ENCODE measurements around the gene TEKT3. TPM values are rescaled to one million over a fixed set of nuclear protein-coding genes. Genes with fewer than 3 reads are reported as not detected.

Gene TEKT3
- polyA plus RNA-seq, 1 of the 3 experiments (the other 2 are of a cell fraction), result 0.62 TPM

DNA sequence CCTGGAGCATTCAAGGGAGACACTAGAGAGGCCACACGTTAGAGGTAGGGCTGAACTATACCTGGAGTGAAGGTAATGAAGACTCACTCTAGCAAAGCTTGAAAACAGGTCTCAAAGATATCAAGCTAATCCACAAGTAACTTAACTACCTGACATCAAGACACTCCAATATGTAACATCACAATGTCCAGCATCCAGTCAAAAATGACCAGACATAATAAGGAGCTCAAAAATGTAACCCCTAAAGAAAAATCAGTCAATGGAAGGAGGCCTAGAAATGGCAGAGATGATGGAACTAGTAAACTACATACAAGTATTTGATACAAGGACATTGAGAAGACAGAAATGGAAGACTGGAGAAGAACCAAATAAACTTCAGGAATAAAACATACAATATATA, 6.0 kb downstream of the TEKT3 start:
- no peak for TF ChIP-seq EP300 (IDR thresholded peaks at IDR 0.05; ENCODE audit: borderline replicate concordance in 1 of 2, low read depth in 1 of 2, low read length in 1 of 2)
- no peak for TF ChIP-seq NRF1 (IDR thresholded peaks at IDR 0.05; ENCODE audit: low read depth, low read length)
- TF ChIP-seq MXI1 (IDR thresholded peaks at IDR 0.05; ENCODE audit: low read depth, low read length), result no peak
- TF ChIP-seq, protein P1, sequence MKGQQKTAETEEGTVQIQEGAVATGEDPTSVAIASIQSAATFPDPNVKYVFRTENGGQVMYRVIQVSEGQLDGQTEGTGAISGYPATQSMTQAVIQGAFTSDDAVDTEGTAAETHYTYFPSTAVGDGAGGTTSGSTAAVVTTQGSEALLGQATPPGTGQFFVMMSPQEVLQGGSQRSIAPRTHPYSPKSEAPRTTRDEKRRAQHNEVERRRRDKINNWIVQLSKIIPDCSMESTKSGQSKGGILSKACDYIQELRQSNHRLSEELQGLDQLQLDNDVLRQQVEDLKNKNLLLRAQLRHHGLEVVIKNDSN (IDR thresholded peaks at IDR 0.05; ENCODE audit: borderline replicate concordance, low read depth), result no peak
- no peak for TF ChIP-seq JUND (IDR thresholded peaks at IDR 0.05)
- TF ChIP-seq, protein P2, sequence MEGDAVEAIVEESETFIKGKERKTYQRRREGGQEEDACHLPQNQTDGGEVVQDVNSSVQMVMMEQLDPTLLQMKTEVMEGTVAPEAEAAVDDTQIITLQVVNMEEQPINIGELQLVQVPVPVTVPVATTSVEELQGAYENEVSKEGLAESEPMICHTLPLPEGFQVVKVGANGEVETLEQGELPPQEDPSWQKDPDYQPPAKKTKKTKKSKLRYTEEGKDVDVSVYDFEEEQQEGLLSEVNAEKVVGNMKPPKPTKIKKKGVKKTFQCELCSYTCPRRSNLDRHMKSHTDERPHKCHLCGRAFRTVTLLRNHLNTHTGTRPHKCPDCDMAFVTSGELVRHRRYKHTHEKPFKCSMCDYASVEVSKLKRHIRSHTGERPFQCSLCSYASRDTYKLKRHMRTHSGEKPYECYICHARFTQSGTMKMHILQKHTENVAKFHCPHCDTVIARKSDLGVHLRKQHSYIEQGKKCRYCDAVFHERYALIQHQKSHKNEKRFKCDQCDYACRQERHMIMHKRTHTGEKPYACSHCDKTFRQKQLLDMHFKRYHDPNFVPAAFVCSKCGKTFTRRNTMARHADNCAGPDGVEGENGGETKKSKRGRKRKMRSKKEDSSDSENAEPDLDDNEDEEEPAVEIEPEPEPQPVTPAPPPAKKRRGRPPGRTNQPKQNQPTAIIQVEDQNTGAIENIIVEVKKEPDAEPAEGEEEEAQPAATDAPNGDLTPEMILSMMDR (IDR thresholded peaks at IDR 0.05), result no peak
- TF ChIP-seq FOSL2 (IDR thresholded peaks at IDR 0.05; ENCODE audit: borderline replicate concordance, low read depth), result no peak
- TF ChIP-seq, protein P3, sequence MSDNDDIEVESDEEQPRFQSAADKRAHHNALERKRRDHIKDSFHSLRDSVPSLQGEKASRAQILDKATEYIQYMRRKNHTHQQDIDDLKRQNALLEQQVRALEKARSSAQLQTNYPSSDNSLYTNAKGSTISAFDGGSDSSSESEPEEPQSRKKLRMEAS (IDR thresholded peaks at IDR 0.05; ENCODE audit: low read depth), result no peak
- no peak for TF ChIP-seq RXRA (IDR thresholded peaks at IDR 0.05; ENCODE audit: borderline replicate concordance, low read depth)
- no peak for TF ChIP-seq TAF1 (IDR thresholded peaks at IDR 0.05; ENCODE audit: borderline replicate concordance, low read depth, low read length)
- TF ChIP-seq TCF12 (IDR thresholded peaks at IDR 0.05), result no peak
- TF ChIP-seq SIN3A (IDR thresholded peaks at IDR 0.05; ENCODE audit: borderline replicate concordance, low read depth, low read length), result no peak
- Histone ChIP-seq H3F3A (replicated peaks; ENCODE audit: insufficient read depth) (no peaks in the 10 kb centered on the region), H3K4me3 (ENCODE audit: low read depth in 2 of 2, low read length in 1 of 2) (no peak overlapping the region), H3K9me2 (no peaks in the 10 kb centered on the region), H3K79me2 (ENCODE audit: insufficient read depth) (no peaks in the 10 kb centered on the region), H3K27ac (ENCODE audit: low read depth in 2 of 2, low read length in 1 of 2) (no peak overlapping the region), H4K20me1 (ENCODE audit: insufficient read depth) (no peaks in the 10 kb centered on the region), H3K27me3 (ENCODE audit: insufficient read depth) (no peaks in the 10 kb centered on the region), H3K4me1 (ENCODE audit: control insufficient read depth in 1 of 2, insufficient read depth in 2 of 2, low read depth in 1 of 2, low read length in 1 of 2) (no peaks in the 10 kb centered on the region), H3K9me3 (no peaks in the 10 kb centered on the region), H2AFZ (ENCODE audit: low read depth) (no peak overlapping the region), H3K36me3 (replicated peaks in 1 of 2; ENCODE audit: control insufficient read depth in 1 of 2, insufficient read depth in 2 of 2, low read length in 1 of 2) (no peaks in the 10 kb centered on the region), H3K9ac (no peak overlapping the region), H3K4me2 (no peak overlapping the region)
- 0% methylated on average over 1 of the region's 1 CpG for WGBS (ENCODE audit: low lambda C conversion rate)
- no peak for DNase-seq
- POLR2A ChIA-PET, result no interaction called here
- CTCF ChIA-PET, result interaction anchor here (1.4 kb wide), 1 partner anchor 167 kb away, joined by 5 read pairs; no protein-coding TSS in a partner anchor

- no peaks in the 10 kb centered on the region for H3F3A ChIP-seq (replicated peaks; ENCODE audit: insufficient read depth)
- no peaks in the 10 kb centered on the region for H4K20me1 ChIP-seq (ENCODE audit: insufficient read depth)
- no peak overlapping the region for H3K4me3 ChIP-seq (ENCODE audit: low read depth in 2 of 2, low read length in 1 of 2)
- no peaks in the 10 kb centered on the region for H3K79me2 ChIP-seq (ENCODE audit: insufficient read depth)
- no peak overlapping the region for H3K27ac ChIP-seq (ENCODE audit: low read depth in 2 of 2, low read length in 1 of 2)
- H3K9me3 ChIP-seq, result no peaks in the 10 kb centered on the region
- no peak overlapping the region for H3K4me2 ChIP-seq
- H3K27me3 ChIP-seq (ENCODE audit: insufficient read depth), result no peaks in the 10 kb centered on the region
- 68% methylated on average over 3 of the region's 3 CpGs for WGBS (ENCODE audit: low lambda C conversion rate)
- no peaks in the 10 kb centered on the region for H3K9me2 ChIP-seq
- H3K9ac ChIP-seq, result no peak overlapping the region
- H3K36me3 ChIP-seq (replicated peaks in 1 of 2; ENCODE audit: control insufficient read depth in 1 of 2, insufficient read depth in 2 of 2, low read length in 1 of 2), result no peaks in the 10 kb centered on the region
- no peak overlapping the region for H2AFZ ChIP-seq (ENCODE audit: low read depth)
- ChIA-PET CTCF (interaction anchor here (1.4 kb wide), 1 partner anchor 168 kb away, joined by 5 read pairs; no protein-coding TSS in a partner anchor), POLR2A (no interaction called here)
- no peak for DNase-seq
- no peaks in the 10 kb centered on the region for H3K4me1 ChIP-seq (ENCODE audit: control insufficient read depth in 1 of 2, insufficient read depth in 2 of 2, low read depth in 1 of 2, low read length in 1 of 2)
- no peak for TF ChIP-seq GABPA (IDR thresholded peaks at IDR 0.05; ENCODE audit: low read depth)
- TF ChIP-seq, protein P4, sequence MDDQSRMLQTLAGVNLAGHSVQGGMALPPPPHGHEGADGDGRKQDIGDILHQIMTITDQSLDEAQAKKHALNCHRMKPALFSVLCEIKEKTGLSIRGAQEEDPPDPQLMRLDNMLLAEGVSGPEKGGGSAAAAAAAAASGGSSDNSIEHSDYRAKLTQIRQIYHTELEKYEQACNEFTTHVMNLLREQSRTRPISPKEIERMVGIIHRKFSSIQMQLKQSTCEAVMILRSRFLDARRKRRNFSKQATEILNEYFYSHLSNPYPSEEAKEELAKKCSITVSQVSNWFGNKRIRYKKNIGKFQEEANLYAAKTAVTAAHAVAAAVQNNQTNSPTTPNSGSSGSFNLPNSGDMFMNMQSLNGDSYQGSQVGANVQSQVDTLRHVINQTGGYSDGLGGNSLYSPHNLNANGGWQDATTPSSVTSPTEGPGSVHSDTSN (IDR thresholded peaks at IDR 0.05), result no peak
- no peak for TF ChIP-seq NRF1 (IDR thresholded peaks at IDR 0.05; ENCODE audit: low read depth, low read length)
- TF ChIP-seq, protein P5, sequence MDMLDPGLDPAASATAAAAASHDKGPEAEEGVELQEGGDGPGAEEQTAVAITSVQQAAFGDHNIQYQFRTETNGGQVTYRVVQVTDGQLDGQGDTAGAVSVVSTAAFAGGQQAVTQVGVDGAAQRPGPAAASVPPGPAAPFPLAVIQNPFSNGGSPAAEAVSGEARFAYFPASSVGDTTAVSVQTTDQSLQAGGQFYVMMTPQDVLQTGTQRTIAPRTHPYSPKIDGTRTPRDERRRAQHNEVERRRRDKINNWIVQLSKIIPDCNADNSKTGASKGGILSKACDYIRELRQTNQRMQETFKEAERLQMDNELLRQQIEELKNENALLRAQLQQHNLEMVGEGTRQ (IDR thresholded peaks at IDR 0.05; ENCODE audit: borderline replicate concordance, low read depth, low read length), result no peak
- no peak for TF ChIP-seq GATA2 (CRISPR knock-in tag; IDR thresholded peaks at IDR 0.05)
- TF ChIP-seq POLR2AphosphoS5 (IDR thresholded peaks at IDR 0.05; ENCODE audit: low read depth, low read length), result no peak
- TF ChIP-seq, protein P3 (IDR thresholded peaks at IDR 0.05; ENCODE audit: low read depth), result no peak
- TF ChIP-seq MXI1 (IDR thresholded peaks at IDR 0.05; ENCODE audit: low read depth, low read length), result no peak
- no peak for TF ChIP-seq TAF1 (IDR thresholded peaks at IDR 0.05; ENCODE audit: borderline replicate concordance, low read depth, low read length)
- no peak for TF ChIP-seq FOXJ3 (CRISPR knock-in tag; IDR thresholded peaks at IDR 0.05)
- no peak for TF ChIP-seq SMC3 (IDR thresholded peaks at IDR 0.05; ENCODE audit: low read depth, low read length)
- TF ChIP-seq TEAD4 (IDR thresholded peaks at IDR 0.05; ENCODE audit: borderline replicate concordance, insufficient read depth), result no peak
- TF ChIP-seq ZBTB33 (IDR thresholded peaks at IDR 0.05; ENCODE audit: borderline replicate concordance, low read depth), result no peak
- no peak for TF ChIP-seq FOSL2 (IDR thresholded peaks at IDR 0.05; ENCODE audit: borderline replicate concordance, low read depth)
These were observed 7.1 kb downstream of the TEKT3 start for GRCh38 chr17:15334266-15334665.

Measured in SK-N-SH (cell line).